Putamen (tissue), 1 donor: Measurements from ENCODE around the gene ADNP.
A peak's percentile ranks its signal among the peaks of the same experiment; 100 is the strongest.

Experiments
- DNase-seq: peaks from one replicate; pipeline ENCODE4 v3.0.0-alpha.2; 2016; ENCODE audit warnings: low spot score

Gene ADNP

DNA sequence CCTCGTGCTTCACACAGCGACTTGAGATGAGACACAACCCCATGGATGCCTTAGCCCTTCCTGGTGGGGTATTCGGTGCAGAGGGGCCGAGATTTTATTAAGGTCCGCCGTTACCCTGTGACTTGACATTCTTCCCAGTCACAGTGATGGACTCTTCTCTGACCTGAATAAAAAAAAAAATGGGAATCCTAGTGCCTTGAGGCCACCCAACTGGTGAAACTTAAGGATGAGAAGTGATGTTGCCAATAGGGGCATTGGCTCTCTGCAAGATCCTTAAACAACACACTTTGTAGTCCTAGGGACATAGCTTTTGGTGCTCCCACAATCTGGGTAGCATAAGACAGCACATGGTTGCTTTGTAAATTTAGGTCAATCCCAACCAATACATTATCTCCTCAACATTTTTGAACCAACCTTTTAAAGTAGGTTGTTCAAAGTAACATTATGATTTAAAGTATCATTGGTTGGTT, 814 bp upstream of the ADNP start:
- no peak for DNase-seq

DNA sequence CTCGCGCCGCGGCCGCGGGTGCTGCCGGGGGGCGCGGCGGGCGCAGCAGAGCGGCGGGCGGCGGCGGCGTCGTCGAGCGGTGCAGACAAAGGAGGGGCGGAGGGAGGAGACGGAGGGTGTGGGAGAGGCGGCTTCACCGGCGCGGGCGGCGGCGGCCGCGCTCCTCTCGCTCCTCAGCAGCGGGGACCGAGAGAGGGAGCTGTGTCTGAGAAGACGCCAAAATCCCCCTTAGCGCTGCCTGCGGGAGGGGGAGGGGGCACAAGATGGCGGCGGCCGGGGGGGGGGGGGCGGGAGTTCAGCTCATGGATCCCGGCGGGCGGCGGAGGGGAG, 296 bp downstream of the ADNP start:
- DNase-seq = no peak

DNA sequence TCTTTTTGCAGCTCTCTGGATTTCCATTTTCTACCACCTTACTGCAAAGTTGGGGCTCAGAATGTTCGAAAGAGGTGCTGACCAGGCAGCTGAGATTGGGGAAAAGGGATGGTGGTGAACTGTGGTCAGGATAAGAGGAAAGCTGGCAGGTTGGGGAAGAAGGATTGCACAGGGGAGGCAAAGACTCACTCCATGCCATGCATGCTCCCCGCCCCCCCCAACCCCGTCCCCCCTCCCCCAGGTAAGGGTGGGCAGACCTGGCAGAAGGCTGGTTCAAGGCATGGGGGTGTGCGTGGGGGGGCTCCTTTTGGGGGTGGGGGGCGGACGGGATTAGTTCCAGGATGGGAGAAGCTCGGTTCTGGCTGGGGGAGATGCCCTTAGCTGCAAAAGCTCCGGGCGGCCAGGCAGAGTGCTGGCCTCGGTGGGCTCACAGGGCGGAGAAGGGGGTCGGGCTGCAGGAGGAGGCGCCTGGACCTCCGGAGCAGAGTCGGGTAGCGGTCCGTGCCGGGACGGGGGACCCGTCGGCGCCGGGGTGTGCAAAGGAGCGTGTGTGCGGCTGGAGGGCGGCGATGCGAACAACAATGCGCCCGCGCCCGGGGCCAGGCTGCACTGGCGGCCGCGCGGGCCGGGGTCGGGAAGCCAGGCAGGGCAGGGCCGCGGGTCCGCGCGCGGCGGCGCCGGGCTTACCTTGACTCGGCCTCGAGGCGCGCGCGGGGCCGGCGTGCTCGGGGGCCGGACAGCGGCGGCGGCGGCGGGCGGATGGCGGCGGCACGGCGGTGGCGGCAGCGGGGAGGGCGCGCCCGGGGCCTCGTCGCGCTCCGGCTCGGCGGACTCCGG, 880 bp downstream of the ADNP start:
- peak; percentile 16 for DNase-seq

DNA sequence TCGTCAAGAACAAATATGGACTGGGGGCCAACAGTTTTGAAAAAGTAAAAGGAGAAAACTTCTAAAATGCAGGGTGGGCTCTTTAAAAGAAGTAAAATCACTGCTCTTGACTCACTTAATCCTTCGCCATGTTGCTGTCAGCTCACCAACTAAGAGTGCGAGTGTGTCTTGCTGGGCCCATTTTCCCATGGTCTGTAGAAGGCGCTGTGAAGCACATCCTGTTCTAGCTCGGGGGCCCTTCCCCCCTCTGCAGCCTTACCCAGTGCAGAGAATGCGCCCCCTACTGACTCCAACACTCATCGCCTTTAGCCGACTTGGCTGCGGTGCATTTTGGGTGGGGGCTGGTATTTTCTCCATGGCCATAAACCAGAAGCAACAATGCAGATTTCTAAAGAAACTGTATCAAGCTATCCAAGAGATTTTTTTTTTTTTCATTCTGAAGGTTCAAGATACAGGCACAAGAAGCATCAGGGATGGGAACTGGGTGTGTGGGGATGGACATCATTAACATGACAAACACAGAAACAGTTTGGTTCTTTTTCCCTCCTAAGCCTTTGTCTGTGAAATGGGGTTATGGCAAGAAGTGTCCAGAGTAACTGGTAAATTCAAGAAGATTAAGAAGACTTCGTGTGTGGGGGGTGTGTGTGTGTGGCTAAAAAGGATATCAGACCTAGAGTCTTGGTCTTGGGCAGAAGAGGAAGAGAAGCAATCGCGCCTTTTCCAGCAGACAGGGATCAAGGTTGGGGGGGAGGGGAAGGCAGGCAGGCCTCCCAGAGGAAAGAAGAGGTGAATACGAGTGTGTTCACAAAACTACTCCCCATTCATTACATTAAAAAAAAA, 1.7 kb downstream of the ADNP start:
- DNase-seq = peak; percentile 94

DNA sequence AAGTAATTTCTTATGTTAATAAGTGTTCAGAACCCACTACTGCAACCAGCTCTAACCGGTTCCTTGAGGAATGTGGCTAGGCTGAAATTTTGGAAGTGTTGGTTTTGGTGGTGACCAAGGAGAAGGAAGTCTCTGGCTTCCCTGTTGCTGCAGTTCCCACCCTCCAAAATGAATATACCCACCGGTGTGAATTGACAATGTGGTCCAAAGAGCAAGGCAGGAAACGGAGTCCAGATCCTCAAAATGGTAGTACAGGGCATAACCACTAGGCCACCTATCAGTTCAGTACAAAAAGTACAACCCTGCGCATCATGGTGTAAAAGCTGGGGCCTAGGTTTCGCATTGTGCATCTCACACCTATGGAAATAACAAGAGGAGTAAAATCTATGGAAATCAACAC, 2.8 kb downstream of the ADNP start:
- no peak for DNase-seq

DNA sequence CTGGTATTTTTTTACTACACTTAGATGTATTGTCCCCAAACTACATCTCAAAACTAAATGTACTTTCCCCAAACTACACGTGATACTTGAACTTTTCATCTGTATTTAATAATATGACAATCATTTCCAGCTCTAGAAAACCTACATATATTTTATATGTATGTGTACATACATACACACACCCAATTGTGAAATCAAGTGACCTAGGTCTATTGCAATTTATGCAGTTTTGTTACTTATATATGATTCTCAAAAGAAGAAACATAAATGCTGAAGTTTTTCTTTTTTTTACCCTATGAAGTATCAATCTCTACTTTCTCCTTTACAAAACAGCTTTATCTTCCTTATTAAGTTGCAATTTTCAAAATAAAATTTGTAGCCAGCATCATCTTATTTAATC, 4.7 kb downstream of the ADNP start:
- no peak for DNase-seq

DNA sequence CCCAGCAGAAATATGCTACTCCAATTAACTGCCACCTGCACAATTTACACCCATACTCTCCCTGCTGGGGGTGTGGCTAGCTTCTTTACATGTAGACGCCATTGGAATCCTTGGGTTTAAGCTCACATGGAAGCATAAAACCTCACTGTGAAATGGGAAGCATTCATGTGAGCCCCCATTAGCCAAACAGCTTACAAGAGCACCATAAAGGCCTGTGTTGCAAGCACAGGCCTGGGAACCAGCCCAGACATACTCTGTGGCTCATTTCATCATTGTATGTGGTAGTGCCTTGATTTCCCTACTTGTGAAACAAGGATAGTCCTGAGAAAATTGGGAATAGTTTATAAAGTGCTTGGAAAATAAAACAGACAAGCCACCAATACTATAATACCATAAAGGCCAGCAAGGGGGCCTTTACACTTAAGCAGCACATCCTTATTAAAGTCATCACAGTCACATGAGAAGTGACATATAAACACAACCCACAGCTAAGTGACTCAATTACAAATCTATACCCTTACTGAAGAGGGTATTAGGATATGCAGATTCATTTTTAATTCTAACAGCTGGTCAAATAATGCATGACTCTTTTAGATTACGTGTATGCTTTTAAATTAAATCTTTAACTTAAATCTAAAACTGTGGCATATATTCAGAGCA, 6.8 kb downstream of the ADNP start:
- DNase-seq = no peak

DNA sequence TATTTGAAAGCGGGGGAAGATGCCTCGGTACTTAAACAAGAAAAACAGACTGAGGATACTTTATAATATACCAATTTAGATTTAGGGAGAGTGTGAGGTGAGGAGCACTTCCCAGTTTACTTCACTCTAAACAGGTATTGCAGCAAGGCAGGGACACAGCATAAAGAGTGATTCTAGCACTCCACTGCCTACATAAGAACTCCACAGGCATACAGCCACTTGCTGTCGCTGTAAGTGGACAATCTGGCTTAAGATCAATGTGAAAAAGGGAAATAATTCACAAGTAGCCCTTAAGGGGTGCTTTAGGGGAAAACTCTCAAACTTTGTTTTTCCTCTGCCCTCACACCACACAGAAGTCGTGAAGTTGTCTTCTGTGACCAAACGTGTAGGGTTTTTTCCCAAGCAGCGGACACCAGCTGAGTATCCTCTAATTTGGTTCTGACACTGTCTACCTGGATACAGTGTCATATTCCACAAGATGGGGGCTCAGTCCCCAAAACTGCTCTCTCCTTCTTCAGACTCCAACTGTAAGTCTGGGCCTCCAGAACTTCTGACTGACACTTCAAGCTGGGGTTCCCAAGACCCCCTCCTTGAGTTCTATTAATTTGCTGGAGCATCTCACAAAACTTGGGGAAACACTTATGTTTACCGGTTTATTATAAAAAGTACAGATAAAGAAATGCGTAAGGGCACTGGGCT, 9.3 kb downstream of the ADNP start:
- DNase-seq = no peak

DNA sequence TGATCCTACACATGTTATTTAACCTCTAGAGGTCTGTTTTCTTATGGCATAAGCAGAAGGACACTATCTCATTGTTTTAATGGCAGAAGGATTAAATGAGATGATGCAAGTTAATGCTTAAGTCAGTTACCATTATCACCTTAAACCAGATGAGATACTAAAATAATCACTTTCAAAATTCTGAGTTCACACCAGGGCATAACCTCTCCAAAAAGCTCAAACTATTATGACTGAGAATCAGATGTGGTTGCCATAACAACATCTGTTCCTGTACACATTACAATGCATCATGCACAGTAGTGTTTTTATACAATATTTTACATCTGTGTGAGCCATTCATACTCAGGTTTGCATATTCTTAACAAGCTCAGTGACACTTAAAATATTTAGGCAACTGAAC, 10.2 kb downstream of the ADNP start:
- DNase-seq = no peak

DNA sequence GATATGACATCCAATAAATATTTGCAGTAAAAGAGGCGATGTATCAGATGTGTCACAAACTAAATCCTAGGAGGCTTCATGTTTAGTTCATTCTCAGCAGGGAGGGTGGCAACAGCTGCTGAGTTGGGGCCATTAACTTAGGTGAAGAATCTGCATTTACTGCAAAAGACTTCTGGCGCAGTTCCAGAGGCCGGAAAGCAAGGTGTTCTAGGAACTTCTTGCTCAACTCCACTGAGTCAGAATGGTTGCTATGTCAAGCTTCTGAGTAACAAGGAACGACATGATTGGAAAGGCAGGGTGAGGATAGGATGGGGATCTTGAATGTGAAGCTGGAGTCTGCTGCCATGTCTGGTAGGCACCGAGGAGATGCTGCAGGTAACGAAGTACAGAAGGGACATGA, 11.7 kb downstream of the ADNP start:
- DNase-seq = no peak

DNA sequence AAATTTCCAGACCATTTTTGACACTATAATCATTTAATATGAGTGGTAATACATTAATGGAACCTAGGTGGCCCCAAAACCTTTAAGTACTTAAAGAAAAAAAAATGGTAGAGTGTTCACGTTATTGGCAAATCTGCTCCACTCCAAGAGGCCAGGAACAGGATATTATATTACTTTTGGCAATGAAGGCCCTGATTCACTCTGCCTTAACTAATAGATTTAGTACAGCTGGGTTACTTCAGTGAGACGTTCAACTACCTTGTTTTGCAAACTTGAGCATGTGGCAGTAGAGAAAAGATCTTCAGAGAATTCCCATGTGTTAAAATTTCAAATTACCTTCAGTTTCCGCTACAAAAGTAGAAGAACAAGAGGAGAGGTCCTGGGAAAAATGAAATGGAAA, 12.8 kb downstream of the ADNP start:
- no peak for DNase-seq

DNA sequence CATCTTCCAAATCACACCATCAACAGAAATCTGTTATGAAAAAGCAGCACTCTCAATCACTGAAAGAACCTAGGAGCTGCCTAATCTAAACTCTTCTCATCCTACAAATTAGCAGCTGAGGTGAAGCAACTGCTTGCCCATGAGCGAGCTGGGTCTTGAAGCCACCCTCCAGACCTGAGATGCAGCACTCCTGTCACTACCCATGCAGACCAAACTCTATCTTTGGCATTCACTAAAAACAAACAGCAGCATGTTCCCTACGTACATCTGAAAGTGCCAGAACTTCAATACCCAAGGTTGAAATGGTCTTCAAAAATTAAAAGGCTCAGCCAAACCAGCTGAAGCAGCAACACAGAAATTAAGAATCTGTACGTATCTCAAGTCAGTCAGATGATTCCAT, 14.3 kb downstream of the ADNP start:
- DNase-seq = no peak

DNA sequence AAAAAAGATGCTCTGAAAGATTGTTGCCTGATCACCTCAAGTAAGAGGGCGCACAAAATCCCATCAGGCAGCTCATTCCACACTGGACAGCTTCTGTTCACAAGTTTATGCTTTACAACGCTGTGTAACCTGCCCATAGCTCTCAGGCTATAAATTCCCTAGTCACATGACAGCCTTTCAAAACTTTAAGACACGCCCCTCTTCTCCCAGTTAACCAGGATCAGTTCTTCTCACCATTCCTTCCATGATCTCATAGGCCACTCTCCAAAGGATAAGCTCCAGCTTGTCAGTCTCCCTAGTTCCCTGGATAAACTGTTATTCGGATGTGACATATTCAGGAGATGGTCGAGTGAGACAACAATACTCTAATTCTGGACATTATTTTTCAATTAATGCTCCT, 15.0 kb downstream of the ADNP start:
- no peak for DNase-seq

DNA sequence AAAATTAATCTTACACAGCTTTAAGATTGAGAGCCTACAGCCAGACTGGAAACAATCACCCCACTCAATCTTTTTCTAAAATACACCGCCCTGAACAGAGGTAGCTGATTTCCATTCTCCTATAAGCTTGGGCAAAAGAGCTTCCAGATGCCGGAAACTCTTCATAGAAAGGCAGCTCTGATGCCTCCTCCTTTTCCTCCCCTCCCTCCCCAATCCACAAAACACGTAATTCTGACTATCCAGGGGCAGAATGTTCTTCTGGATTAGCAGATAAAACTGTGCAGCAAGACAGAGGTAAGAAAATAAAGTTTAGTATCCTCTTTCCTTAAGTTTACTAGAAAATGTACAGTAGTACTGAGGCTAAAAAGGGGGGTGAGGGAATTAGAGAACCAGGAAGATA, 15.8 kb downstream of the ADNP start:
- no peak for DNase-seq

DNA sequence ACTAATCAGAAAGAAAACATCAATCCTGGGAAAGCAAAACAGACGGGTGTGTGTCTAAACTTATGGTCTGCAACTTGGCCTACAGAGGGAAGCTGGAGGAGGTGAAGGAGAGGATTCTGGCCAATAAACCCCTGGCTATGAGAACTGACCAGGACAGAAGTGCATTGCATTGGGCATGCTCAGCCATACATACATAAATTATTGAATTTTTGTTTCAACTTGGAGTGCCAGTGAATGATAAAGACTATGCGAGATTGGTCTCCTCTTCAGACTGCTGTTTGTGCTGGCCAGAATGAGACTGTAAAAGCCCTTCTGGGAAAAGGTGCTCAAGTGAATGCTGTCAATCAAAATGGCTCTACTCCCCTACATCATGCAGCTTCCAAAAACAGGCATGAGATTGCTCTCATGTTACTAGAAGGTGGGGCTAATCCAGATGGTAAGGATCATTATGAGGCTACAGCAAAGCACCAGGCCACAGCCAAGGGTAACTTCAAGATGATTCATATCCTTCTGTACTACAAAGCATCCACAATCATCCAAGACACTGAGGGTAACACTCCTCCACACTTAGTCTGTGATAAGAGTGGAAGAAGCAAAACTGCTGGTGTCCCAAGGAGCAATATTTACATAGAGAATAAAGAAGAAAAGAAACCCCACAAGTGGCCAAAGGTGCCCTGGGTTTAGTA, 17.4 kb downstream of the ADNP start:
- no peak for DNase-seq

DNA sequence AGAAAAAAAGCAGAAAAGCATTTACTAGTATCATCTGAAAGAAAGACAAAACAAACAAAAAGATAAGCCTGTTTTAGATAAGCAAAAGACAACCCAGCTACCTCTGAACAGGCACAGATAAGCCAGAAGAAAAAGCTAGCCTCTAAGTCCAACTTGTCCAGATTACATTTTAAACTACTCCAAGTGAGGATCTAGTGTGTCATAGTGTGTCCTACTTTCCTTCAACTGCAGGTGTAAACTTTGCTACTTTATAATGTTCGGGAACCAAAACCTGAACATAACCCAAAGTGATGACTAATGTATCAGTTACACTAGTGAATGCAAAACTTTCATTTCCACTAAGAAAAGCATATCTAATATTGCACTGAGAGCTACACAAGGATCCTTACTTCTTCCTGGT, 19.5 kb downstream of the ADNP start:
- DNase-seq = no peak

DNA sequence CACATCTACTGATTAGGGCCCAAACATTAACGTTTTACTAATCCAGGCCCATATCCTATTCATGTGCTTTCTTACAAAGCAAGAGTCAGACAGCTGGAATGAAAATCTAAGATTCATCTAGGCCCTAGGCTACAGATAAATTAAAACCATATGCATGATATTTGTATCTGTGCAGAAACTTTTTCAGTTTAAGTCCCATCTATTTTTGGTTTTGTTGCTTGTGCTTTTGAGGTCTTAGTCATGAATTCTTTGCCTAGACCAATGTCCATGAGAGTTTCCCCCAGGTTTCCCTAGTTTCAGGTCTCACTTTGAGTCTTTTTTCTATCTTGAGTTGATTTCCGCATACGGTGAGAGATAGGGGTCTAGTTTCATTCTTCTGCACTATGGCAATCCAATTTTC, 20.2 kb downstream of the ADNP start:
- no peak for DNase-seq

DNA sequence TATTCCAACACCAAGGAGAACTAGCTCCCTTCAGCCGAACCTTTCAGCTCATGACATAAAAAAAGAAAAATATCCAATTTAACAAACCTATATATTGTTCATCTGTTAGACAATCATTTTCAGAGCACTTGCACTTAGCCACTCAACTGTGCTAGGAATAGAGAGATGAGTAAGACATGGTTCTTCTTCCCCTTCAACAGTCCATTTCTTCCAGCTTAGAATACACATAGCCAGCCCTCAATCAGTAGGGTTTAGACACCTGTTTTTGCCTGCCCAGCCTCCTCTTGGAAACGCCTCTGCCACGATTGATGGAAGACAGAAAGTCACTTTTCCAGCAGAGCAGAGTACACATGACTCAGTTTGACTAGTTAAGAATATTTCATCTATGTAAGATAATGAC, 21.8 kb downstream of the ADNP start:
- DNase-seq = no peak

DNA sequence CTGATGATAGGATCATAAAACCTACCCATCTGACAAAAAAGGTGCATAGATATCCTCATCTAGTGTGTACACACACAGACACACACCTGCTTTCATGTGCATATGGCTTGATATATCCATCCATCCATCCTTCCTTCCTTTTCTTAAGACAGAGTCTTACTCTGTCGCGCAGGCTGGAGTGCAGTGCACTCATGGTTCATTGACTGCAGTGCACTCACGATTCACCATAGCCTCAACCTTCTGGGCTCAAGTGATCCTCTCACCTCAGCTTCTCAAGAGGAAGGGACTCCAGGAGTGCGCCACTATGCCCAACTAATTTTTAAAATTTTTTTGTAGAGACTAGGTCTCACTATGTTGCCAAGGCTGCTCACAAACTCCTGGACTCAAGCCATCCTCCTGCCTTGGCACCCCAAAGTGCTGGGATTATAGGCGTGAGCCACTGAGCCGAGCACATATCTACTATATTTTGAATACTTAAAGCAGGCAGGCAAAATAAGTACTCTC, 27.1 kb downstream of the ADNP start:
- DNase-seq = no peak

DNA sequence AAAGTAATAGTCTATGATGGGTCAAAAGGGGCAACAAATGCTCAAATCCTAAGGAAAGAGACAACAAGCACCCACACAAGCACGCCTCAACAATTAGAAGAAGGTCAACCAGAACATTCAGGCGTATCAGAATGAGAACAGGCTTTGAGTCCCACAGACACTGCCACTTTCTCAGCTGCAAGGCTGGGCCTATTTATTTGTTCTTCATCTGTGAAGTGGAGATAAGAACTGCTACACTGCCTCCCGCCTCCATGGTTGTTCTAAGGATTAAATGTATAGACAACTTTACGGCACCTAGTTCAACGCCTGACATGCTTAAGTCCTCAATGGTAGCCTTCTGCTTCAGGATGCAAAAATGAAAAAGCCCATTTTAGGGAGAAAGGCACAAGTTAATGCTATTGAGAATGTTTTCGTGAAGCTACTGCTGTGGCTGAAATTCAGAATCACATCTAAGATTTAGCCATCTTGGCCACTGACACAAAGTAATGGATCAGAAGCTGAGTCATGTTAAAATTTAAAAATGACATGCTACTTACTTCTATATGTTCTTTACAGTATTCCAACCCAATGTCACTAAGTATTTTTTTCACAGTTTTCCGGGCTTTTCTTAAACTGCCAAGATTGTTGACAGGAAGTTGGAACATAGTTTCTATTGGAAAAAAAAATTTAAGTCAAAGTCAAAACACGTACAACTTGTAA, 27.7 kb downstream of the ADNP start:
- no peak for DNase-seq

DNA sequence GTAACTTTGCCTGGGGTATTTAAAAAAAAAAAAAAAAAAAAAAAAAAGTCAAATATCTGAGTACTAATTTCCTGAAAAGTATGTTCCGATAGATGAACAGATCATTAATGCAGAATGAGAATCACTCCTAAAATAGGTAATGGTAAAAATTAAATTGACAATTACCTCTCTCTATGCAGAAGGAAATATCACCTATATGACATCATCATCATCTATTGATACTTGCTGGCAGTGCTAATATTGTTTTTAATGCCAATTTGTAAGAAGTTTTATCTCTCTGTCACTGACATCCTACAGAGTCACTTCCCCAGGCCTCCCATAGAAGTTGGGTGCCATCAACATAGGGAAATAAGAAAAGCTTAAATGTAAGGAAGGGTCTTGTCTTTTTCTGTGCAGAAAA, 29.9 kb downstream of the ADNP start:
- DNase-seq = no peak
